ENCODE results near the gene STAG1.
"Not testable (repeated sequence)": the region's sequence is repeated elsewhere in the genome, so short reads cannot be mapped to it uniquely, and the experiment has no call there.

STAG1 gene

DNA sequence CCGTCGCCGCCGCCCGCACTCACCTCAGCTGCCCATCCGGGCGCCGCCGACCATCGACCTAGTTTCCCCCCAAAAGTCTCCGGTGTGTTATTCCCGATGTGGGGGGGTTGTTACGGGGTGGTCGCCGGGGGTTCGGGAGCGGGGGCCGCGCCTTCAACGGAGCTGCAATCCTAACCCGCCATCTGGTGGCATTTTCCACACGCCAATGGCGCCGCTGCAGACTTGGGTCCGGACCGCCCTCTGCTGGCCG is at the start of gene STAG1 (continued):
- no peak for TF ChIP-seq ZNF138 (tag by site-specific recombination; IDR thresholded peaks at IDR 0.05; ENCODE audit: borderline replicate concordance)
- no peak for TF ChIP-seq ZNF335 (tag by site-specific recombination; conservative IDR thresholded peaks at IDR 0.05)
- TF ChIP-seq TRIM28 (IDR thresholded peaks at IDR 0.05; ENCODE audit: borderline replicate concordance, low read length): no peak
- TF ChIP-seq PBX3 (CRISPR knock-in tag; IDR thresholded peaks at IDR 0.05): peak; percentile 77; the same call in 1 of the 2 replicates
- TF ChIP-seq, protein P1, sequence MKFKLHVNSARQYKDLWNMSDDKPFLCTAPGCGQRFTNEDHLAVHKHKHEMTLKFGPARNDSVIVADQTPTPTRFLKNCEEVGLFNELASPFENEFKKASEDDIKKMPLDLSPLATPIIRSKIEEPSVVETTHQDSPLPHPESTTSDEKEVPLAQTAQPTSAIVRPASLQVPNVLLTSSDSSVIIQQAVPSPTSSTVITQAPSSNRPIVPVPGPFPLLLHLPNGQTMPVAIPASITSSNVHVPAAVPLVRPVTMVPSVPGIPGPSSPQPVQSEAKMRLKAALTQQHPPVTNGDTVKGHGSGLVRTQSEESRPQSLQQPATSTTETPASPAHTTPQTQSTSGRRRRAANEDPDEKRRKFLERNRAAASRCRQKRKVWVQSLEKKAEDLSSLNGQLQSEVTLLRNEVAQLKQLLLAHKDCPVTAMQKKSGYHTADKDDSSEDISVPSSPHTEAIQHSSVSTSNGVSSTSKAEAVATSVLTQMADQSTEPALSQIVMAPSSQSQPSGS (tag by site-specific recombination; IDR thresholded peaks at IDR 0.05; ENCODE audit: low read depth): no peak
- no peak for TF ChIP-seq HOXC10 (CRISPR knock-in tag; IDR thresholded peaks at IDR 0.05)
- peak; percentile 73 for TF ChIP-seq ZNF324 (tag by site-specific recombination; IDR thresholded peaks at IDR 0.05)
- no peak for TF ChIP-seq IKZF3 (tag by site-specific recombination; IDR thresholded peaks at IDR 0.05)
- no peak for TF ChIP-seq ZNF426 (tag by site-specific recombination; IDR thresholded peaks at IDR 0.05)
- TF ChIP-seq ZNF791 (tag by site-specific recombination; IDR thresholded peaks at IDR 0.05): no peak
- TF ChIP-seq ZNF280D (tag by site-specific recombination; IDR thresholded peaks at IDR 0.05): no peak
- no peak for TF ChIP-seq ZNF23 (tag by site-specific recombination; IDR thresholded peaks at IDR 0.05; ENCODE audit: borderline replicate concordance)
- TF ChIP-seq SP3 (tag by site-specific recombination; IDR thresholded peaks at IDR 0.05): no peak
- TF ChIP-seq ZNF555 (tag by site-specific recombination; conservative IDR thresholded peaks at IDR 0.05): no peak
- TF ChIP-seq ZBTB1 (tag by site-specific recombination; IDR thresholded peaks at IDR 0.05): no peak
- TF ChIP-seq ZNF48 (tag by site-specific recombination; IDR thresholded peaks at IDR 0.05): no peak

GRCh38 chr3:136801146-136801545 is 49.0 kb upstream of the STAG1 start:
- CTCF ChIA-PET: interaction anchor here (0.6 kb wide), 1 partner anchor 155 kb away, joined by 4 read pairs; no protein-coding TSS in a partner anchor
- POLR2A ChIA-PET: not testable (repeated sequence)

DNA sequence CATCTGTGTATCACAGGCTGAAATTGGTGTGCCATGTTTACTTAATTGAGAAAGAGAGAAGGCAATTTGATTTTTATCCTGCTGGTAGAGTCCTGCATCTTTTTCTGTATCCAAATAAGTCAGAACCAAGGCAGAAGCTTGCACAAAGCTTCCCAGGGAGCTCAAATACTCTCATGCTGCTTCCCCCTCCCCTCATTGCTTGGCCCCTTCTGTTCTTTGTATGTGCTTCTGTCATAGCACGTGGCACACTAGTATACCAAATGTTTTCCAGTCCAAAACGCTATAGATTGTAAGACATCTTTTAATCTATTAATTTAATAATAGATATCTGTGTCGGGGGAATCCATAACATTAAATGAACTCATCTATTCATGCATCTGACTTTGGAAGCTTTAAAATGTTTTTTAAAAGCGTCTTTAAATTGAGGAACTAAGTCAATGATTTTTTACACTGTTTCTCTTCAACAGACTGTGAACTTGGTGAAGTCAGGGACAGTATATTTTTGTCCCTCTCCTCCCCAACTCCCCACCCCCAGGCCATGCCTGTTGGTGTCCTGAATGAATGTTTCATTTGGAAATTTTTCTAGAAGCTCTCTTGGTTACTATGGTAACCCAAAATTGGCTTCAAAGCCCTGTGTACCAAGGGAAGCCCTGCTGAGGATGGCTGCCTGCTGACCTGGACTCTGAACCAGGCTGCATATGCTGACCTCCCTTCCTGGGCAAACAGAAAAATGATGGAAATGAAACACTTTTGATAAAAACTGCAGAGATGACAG is 40.6 kb upstream of the STAG1 start:
- H3K4me1 ChIP-seq (ENCODE audit: control insufficient read depth, insufficient read depth, low read length): no peaks in the 10 kb centered on the region
- no peaks in the 10 kb centered on the region for H3K36me3 ChIP-seq (ENCODE audit: control insufficient read depth in 2 of 2, insufficient read depth in 1 of 2, low read length in 2 of 2)
- H3K9me3 ChIP-seq (ENCODE audit: control insufficient read depth, insufficient read depth, low read depth, low read length): no peaks in the 10 kb centered on the region
- POLR2A ChIA-PET: no interaction called here
- H3K4me3 ChIP-seq (ENCODE audit: low read depth, low read length): no peak overlapping the region
- CTCF ChIA-PET: interaction anchor here (0.6 kb wide), 2 partner anchors 11 to 69 kb away, joined by 3 read pairs; no protein-coding TSS in a partner anchor
- no peak overlapping the region for H3K27ac ChIP-seq (ENCODE audit: extremely low read depth, low read depth, low read length)
- TF ChIP-seq, protein P2, sequence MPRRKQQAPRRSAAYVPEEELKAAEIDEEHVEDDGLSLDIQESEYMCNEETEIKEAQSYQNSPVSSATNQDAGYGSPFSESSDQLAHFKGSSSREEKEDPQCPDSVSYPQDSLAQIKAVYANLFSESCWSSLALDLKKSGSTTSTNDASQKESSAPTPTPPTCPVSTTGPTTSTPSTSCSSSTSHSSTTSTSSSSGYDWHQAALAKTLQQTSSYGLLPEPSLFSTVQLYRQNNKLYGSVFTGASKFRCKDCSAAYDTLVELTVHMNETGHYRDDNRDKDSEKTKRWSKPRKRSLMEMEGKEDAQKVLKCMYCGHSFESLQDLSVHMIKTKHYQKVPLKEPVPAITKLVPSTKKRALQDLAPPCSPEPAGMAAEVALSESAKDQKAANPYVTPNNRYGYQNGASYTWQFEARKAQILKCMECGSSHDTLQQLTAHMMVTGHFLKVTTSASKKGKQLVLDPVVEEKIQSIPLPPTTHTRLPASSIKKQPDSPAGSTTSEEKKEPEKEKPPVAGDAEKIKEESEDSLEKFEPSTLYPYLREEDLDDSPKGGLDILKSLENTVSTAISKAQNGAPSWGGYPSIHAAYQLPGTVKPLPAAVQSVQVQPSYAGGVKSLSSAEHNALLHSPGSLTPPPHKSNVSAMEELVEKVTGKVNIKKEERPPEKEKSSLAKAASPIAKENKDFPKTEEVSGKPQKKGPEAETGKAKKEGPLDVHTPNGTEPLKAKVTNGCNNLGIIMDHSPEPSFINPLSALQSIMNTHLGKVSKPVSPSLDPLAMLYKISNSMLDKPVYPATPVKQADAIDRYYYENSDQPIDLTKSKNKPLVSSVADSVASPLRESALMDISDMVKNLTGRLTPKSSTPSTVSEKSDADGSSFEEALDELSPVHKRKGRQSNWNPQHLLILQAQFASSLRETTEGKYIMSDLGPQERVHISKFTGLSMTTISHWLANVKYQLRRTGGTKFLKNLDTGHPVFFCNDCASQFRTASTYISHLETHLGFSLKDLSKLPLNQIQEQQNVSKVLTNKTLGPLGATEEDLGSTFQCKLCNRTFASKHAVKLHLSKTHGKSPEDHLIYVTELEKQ (tag by site-specific recombination; IDR thresholded peaks at IDR 0.05; ENCODE audit: borderline replicate concordance): no peak
- TF ChIP-seq ZNF658 (tag by site-specific recombination; IDR thresholded peaks at IDR 0.05): no peak
- TF ChIP-seq ZBTB17 (tag by site-specific recombination; IDR thresholded peaks at IDR 0.05): no peak
- TF ChIP-seq ZFP69B (tag by site-specific recombination; IDR thresholded peaks at IDR 0.05): no peak
- TF ChIP-seq EGR2 (tag by site-specific recombination; IDR thresholded peaks at IDR 0.05; ENCODE audit: low read depth): no peak
- no peak for TF ChIP-seq ZBTB8A (tag by site-specific recombination; IDR thresholded peaks at IDR 0.05)
- TF ChIP-seq, protein P3, sequence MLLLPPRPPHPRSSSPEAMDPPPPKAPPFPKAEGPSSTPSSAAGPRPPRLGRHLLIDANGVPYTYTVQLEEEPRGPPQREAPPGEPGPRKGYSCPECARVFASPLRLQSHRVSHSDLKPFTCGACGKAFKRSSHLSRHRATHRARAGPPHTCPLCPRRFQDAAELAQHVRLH (tag by site-specific recombination; IDR thresholded peaks at IDR 0.05): no peak

More at GRCh38 chr3:136801146-136801545, 49.0 kb upstream of the STAG1 start:
- H3K9me3 ChIP-seq (ENCODE audit: control insufficient read depth, insufficient read depth, low read depth, low read length); H3K27ac ChIP-seq (ENCODE audit: extremely low read depth, low read depth, low read length); H3K36me3 ChIP-seq (ENCODE audit: control insufficient read depth in 2 of 2, insufficient read depth in 1 of 2, low read length in 2 of 2); H3K4me3 ChIP-seq (ENCODE audit: low read depth, low read length); H3K4me1 ChIP-seq (ENCODE audit: control insufficient read depth, insufficient read depth, low read length): not testable (repeated sequence)
